ENCODE results near the gene TLCD3A.
"Not testable (repeated sequence)": the region's sequence is repeated elsewhere in the genome, so short reads cannot be mapped to it uniquely, and the experiment has no call there.

TLCD3A gene

DNA sequence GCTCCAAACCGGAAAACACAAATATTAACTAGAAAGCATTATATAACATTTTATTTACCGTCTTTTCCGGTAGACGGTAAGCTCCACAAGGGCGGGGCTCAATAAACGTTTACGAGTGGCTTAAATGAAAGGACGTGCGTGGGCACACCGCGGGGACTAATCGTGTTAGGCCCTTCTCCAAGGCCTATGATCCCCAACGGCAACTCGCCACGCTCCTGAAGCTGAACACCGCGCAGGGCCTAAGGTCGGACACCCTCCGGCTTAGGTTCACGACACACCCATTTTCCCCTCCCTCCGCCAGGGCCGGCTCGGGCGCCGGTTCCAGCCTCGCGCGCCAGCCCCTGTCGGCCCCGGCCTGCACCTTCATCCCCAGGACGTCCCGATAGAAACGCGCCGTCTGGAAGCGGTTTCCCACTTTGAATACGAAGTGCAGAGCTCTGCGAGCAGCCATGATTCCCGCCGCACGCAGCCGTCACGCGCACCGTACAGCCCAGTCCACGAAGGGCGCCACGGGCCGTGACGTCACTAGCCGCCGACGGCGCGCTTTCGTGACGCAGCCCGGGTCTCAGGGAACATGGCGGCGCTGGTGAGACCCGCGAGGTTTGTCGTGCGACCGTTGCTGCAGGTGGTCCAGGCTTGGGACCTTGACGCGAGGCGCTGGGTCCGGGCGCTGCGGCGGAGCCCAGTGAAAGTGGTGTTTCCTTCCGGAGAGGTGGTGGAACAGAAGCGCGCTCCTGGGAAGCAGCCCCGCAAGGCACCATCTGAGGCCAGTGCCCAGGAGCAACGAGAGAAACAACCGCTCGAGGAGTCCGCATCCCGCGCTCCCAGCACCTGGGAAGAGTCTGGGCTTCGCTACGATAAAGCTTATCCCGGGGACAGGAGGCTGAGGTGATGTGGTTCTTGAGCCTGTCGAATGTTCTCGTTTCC lies 49.7 kb downstream of the TLCD3A start, which contains the start of the genes GLOD4 and MRM3:
GLOD4 (minus strand) TSS at position 476 of the 927 bp plus-strand sequence; CDS start at position 451, 25 bp downstream.
MRM3 (plus strand) TSS at position 549 of the 927 bp plus-strand sequence; CDS start at position 575, 26 bp downstream.
- in situ Hi-C loops (cut with MboI; ENCODE audit: low sequenced_read_pairs): no loop called here

DNA sequence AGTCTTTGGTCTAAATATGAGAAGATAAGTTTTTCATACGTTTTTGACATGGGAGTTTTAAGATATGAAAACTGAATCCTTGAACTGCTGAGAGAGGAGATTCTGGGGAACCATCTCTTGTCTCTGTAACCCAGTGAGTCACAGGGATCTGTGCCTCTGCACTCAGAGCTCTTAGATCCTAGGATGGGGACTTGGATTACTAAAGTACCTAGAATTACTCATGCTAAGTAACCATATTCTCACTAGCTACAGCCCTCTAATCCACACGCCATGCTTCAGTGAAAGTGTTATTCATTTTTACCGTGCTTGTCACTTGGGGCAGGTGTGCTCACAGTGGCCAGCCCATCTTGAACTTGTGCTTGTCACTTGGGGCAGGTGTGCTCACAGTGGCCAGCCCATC lies 51.7 kb downstream of the TLCD3A start:
- in situ Hi-C loops (cut with MboI; ENCODE audit: low sequenced_read_pairs): no loop called here

GRCh38 chr17:785901-786300 lies 53.5 kb downstream of the TLCD3A start:
- in situ Hi-C loops (cut with MboI; ENCODE audit: low sequenced_read_pairs): not testable (repeated sequence)

- in situ Hi-C loops (cut with MboI; ENCODE audit: low sequenced_read_pairs): no loop called here
Measured at GRCh38 chr17:787641-788221, 55.3 kb downstream of the TLCD3A start.

- in situ Hi-C loops (cut with MboI; ENCODE audit: low sequenced_read_pairs): no loop called here
Measured at GRCh38 chr17:788551-788950, 56.2 kb downstream of the TLCD3A start.

- in situ Hi-C loops (cut with MboI; ENCODE audit: low sequenced_read_pairs): no loop called here
Measured at GRCh38 chr17:789160-789840, 56.9 kb downstream of the TLCD3A start.

DNA sequence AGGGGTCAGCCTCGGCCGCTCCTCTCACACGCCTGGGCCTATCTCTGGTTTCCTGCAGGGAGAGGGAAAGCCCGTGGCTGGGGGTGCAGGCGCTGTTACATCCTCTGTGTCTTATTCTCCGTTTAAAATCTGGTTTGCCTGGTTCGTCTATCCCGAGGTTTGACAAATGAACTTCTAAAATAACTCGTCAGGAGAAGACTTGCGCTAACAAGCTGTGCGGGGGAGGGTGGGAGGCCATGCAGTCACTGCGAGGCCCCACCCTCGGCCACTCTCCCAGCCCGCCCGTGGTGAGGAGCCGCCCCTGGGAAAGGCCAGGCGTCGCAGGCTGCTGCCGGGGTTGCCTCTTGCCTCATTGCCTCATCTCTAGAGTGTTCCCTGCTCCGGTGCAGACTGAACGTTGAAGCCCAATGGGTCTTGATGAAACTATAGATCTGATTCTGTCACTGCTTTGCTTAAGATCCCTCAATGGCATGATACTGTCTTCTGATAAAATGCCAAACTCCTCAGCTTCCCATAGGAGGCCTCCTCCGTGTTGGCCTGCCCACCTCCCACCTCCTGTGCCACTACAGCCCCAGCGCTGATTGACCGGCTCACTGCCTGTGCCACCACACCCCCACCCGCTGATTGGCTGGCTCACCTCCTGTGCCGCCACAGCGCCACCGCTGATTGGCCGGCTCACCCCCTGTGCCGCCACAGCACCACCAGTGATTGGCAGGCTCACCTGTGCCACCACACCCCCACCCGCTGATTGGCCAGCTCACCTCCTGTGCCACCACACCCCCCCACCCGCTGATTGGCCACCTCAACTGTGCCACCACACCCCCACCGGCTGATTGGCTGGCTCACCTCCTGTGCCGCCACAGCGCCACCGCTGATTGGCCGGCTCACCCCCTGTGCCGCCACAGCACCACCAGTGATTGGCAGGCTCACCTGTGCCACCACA lies 57.8 kb downstream of the TLCD3A start:
- in situ Hi-C loops (cut with MboI; ENCODE audit: low sequenced_read_pairs): not testable (repeated sequence)

- in situ Hi-C loops (cut with MboI; ENCODE audit: low sequenced_read_pairs): not testable (repeated sequence)
Measured at GRCh38 chr17:790874-791247, 58.5 kb downstream of the TLCD3A start.

- in situ Hi-C loops (cut with MboI; ENCODE audit: low sequenced_read_pairs): no loop called here
Measured at GRCh38 chr17:791829-792228, 59.4 kb downstream of the TLCD3A start.

- in situ Hi-C loops (cut with MboI; ENCODE audit: low sequenced_read_pairs): no loop called here
Measured at GRCh38 chr17:792277-792676, 59.9 kb downstream of the TLCD3A start.
